C4-2B (cell line): ENCODE results near the gene DNAJB12.
"Not testable (repeated sequence)": the region's sequence is repeated elsewhere in the genome, so short reads cannot be mapped to it uniquely, and the experiment has no call there.

Experiments
- H3K27ac ChIP-seq: fragments of 450-650 bp; 2 replicates; pipeline ENCODE4 v1.5.1; 2017
- CTCF ChIP-seq: fragments of 450-650 bp; conservative IDR thresholded peaks from 2 replicates; pipeline ENCODE4 v1.5.1; 2017; ENCODE audit warnings: mild to moderate bottlenecking
- ZFX ChIP-seq: fragments of 450-650 bp; IDR thresholded peaks from 2 replicates; pipeline ENCODE4 v1.6.1; 2017

Gene DNAJB12

GRCh38 chr10:72329290-72330068 is 25.2 kb downstream of the DNAJB12 start:
- H3K27ac ChIP-seq, result peak overlapping the region; percentile 91

GRCh38 chr10:72328829-72329204 is 25.9 kb downstream of the DNAJB12 start:
- peak overlapping the region; percentile 91 for H3K27ac ChIP-seq
- TF ChIP-seq CTCF (no peak), ZFX (no peak)

More at GRCh38 chr10:72329290-72330068, 25.2 kb downstream of the DNAJB12 start:
- TF ChIP-seq CTCF (no peak), ZFX (no peak)

GRCh38 chr10:72328045-72328828 is 26.5 kb downstream of the DNAJB12 start:
- peak; percentile 7; the same call in 1 of the 2 replicates for TF ChIP-seq ZFX
- peak; percentile 83 for TF ChIP-seq CTCF
- H3K27ac ChIP-seq, result peak overlapping the region; percentile 91

- peak overlapping the region; percentile 91 for H3K27ac ChIP-seq
These were observed 27.8 kb downstream of the DNAJB12 start for GRCh38 chr10:72326665-72327603.

- H3K27ac ChIP-seq, result not testable (repeated sequence)
These were observed 29.2 kb downstream of the DNAJB12 start for GRCh38 chr10:72325243-72326175.

- no peak overlapping the region for H3K27ac ChIP-seq
These were observed 30.9 kb downstream of the DNAJB12 start for GRCh38 chr10:72323771-72324191.

More at GRCh38 chr10:72323771-72324191, 30.9 kb downstream of the DNAJB12 start:
- TF ChIP-seq CTCF, result no peak
- TF ChIP-seq ZFX, result no peak
